Heart right ventricle (tissue), 16 donors: Measurements from ENCODE around the gene BTBD2. TPM values are rescaled to one million over a fixed set of nuclear protein-coding genes. Genes with fewer than 3 reads are reported as not detected.
A peak's percentile ranks its signal among the peaks of the same experiment; 100 is the strongest.

ENCODE experiments used
- ATAC-seq, 8 donors: fragments of 200-7000 bp; cut with Tn5 transposase; one replicate each; pipeline ENCODE4 v1.9.1; 2020; ENCODE audit warnings: mild to moderate bottlenecking in 8 of 8, moderate library complexity in 8 of 8, moderate number of reproducible peaks in 1 of 8
- DNase-seq, 2 donors: peaks; one replicate each; pipeline ENCODE4 v3.0.0-alpha.2; 2020
- H3K27ac ChIP-seq, 10 donors: fragments of 200-600 bp; sonication (generic) in 2 of 10; one replicate each; pipeline versions ENCODE4 v1.5.0 to v1.8.0; 2020 to 2022; ENCODE audit warnings: mild to moderate bottlenecking in 3 of 10
- H3K27me3 ChIP-seq, 7 donors: fragments of 200-600 bp; one replicate each; pipeline ENCODE4 v1.8.0; 2021 to 2022; ENCODE audit warnings: mild to moderate bottlenecking in 2 of 7
- H3K36me3 ChIP-seq, 9 donors: fragments of 200-600 bp; sonication (generic) in 1 of 9; one replicate each; pipeline versions ENCODE4 v1.5.0 to v1.8.0; 2020 to 2022; ENCODE audit warnings: mild to moderate bottlenecking in 2 of 9
- H3K4me1 ChIP-seq, 9 donors: fragments of 200-600 bp; sonication (generic) in 1 of 9; one replicate each; pipeline versions ENCODE4 v1.5.0 to v1.8.0; 2020 to 2022; ENCODE audit warnings: mild to moderate bottlenecking in 4 of 9
- H3K4me3 ChIP-seq, 10 donors: fragments of 200-600 bp; sonication (generic) in 2 of 10; one replicate each; pipeline versions ENCODE4 v1.5.0 to v1.8.0; 2020 to 2022; ENCODE audit warnings: mild to moderate bottlenecking in 7 of 10, moderate library complexity in 2 of 10
- H3K9me3 ChIP-seq, 11 donors: fragments of 200-600 bp in 10 of 11; sonication (generic) in 2 of 11; one replicate each; pipeline versions ENCODE4 v1.5.0 to v1.8.0; 2013 to 2022; ENCODE audit warnings: mild to moderate bottlenecking in 2 of 11, control low read depth in 1 of 11, moderate library complexity in 1 of 11
- WGBS, 2 donors: extraction: QIAGEN DNeasy Blood & Tissue Kit; methylation state at CpG; one replicate each; pipeline ENCODE4 v1.1.7; 2013; ENCODE audit warnings: inconsistent platforms in 1 of 2; 5-methylcytosine and 5-hydroxymethylcytosine counted together
- intact Hi-C, 10 donors: fragments of 100-400 bp; cut with DNase I; formaldehyde crosslinking; loops; one replicate each; pipeline versions ENCODE4 v1.11.1 to v1.14.2; 2022
- polyA plus RNA-seq, 2 donors: library from polyadenylated mRNA; stranded (reverse); fragments of 200-250 nt; gene quantifications; one replicate each; pipeline ENCODE4 v1.2.3, GENCODE V29; 2013
- total RNA-seq, 10 donors: library from RNA; stranded (reverse); fragmentation: NEBNext Ultra II Directional in 3 of 10; extraction: Animal tissue kit (Norgen Biotek cat#: 25700) in 3 of 10; gene quantifications; one replicate each; pipeline versions ENCODE4 v1.2.1 to v1.2.4, GENCODE V29; 2021 to 2023
- TF ChIP-seq, protein P1 (sequence below), 9 donors: fragments of 200-600 bp; sonication (generic) in 2 of 9; IDR thresholded peaks; one replicate each; pipeline versions ENCODE4 v1.5.0 to v1.8.0; 2021 to 2022; ENCODE audit warnings: antibody characterized with exemption in 9 of 9, mild to moderate bottlenecking in 5 of 9, moderate library complexity in 1 of 9
- donor health status: Arrhythmogenic right ventricular cardiomyopathy.
- donor health status: ischemic (EF 13 %, LVEDD 7.1; RV severe dilation, severe dysfunction).
- donor health status: healthy with polysubstance abuse.
- donor health status: DM: no; HTN: yes; CAD: no.
- donor health status: DM: no; HTN: no; CAD: no.
- donor health status: ischemic (EF 25% LVEDD 6.9; RV normal size, moderate dysfunction).
- donor health status: ischemic (EF 25% LVEDD 5.7; RV mildly dilated, moderate dysfunction).
- donor health status: healthy.
- donor health status: DM: yes; HTN: yes; CAD: no.
- donor health status: Ischemic cardiomyopathy.
- donor health status: ischemic (EF 35%, LVEDD 5.7; RV mildly dilated, moderate dysfunction).
- donor health status: nonischemic (EF 11% LVEDD 7.7; RV severe dilation, severe dysfunction).
- donor health status: DM: yes; HTN: yes; CAD: no.
- donor health status: PGD.
- donor health status: ischemic (EF 29% LVEDD 5.4; RV normal size, mild dysfunction).
- donor health status: nonischemic (EF 23%, LVEDD 6.1; RV moderate dilation, normal function).

BTBD2 gene
- total and polyA plus RNA-seq, 12 donors, result 42.8 to 70.4 (median 55.8) TPM

DNA sequence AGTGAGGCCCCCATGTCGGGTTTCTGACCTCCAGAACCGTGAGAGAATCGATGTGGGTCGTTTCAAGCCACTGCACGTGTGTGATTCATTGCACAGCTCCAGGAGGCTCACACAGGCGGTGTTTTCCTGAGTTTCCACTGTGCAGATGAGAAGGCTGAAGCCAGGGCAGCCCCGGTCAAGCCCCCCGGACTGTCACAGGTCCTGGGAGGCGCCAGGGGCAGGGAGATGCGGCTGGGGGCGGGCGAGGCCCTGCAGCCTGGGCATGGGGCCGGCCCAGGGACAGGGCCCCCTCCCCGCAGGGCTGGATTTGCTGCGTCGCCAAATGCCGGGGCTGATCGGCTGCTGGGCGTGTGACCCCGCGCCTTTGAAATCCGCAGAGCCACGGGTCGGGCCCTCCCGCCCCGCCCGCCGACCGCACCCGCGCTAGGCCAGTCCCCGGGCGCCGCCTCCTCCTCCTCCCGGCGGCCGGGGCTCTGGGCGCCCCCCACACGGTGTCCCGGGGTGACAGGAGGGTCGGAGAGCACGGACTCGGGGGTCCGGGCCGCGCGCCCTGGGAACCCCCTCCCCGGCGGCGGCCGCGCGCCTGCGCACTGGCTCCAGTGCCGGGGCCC lies 45.5 kb upstream of the BTBD2 start:
- intact Hi-C loops, result loop anchor here in 2 of 10 donors (10.0 kb wide), 2 partner anchors 136 to 196 kb away; partner anchors contain the start of gene KLF16 (in 1 of the 2)
- ATAC-seq, result peak; percentile 16 to 73 (median 54)
- TF ChIP-seq, protein P1, sequence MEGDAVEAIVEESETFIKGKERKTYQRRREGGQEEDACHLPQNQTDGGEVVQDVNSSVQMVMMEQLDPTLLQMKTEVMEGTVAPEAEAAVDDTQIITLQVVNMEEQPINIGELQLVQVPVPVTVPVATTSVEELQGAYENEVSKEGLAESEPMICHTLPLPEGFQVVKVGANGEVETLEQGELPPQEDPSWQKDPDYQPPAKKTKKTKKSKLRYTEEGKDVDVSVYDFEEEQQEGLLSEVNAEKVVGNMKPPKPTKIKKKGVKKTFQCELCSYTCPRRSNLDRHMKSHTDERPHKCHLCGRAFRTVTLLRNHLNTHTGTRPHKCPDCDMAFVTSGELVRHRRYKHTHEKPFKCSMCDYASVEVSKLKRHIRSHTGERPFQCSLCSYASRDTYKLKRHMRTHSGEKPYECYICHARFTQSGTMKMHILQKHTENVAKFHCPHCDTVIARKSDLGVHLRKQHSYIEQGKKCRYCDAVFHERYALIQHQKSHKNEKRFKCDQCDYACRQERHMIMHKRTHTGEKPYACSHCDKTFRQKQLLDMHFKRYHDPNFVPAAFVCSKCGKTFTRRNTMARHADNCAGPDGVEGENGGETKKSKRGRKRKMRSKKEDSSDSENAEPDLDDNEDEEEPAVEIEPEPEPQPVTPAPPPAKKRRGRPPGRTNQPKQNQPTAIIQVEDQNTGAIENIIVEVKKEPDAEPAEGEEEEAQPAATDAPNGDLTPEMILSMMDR (IDR thresholded peaks at IDR 0.05), result no peak

DNA sequence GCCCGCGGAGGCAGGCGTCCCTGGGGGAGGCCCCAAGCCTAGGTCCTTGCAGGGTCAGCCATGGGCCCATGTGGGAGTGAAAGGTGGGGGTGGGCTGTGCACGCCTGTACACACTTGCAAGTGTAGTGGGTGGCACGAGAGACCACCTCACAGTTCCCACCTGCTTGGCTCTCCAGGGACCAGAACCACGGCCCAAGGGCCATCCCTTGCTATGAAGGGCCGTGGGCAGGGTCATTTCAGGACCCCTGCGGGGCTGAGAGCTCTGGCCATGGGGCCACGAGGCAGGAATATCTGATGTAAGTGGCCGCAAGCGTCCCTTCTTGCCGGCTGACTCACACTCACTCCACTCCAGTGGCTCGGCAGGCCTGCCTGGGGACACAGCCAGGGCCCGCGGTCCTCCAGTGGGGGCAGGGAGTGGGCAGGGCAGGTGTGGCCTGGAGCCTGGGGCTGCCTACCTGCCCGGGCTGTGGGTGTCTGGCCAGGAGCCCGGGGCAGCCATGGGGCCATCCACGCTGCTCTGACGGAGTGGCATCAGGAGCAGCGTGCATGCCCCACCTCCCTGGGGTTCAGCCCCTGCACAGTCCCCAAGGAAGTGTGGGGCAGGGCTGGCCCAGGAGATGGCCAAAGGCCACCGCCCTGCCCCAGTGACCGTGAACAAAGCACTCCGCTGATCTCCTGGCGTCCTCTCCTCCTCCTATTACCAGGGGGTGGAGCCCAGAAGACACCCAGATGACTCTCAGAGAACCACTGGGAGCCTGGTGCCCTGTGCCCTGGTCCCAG lies 44.1 kb upstream of the BTBD2 start:
- TF ChIP-seq, protein P1 (IDR thresholded peaks at IDR 0.05), result no peak
- ATAC-seq, result peak in 5 of 8 donors; percentile 17 to 54 (median 31)
- Histone ChIP-seq H3K27ac (peak overlapping the region; percentile 97 to 100 (median 100)), H3K4me3 (peak overlapping the region in 7 of 10 donors; percentile 9 to 92 (median 68)), H3K4me1 (peaks cover 35 to 87% (median 65%) of the 10 kb centered on the region in 9 donors), H3K9me3 (no peaks in the 10 kb centered on the region), H3K36me3 (no peaks in the 10 kb centered on the region), H3K27me3 (no peaks in the 10 kb centered on the region)
- intact Hi-C loops, result loop anchor here in 2 of 10 donors (10.0 kb wide), 2 partner anchors 135 to 195 kb away; partner anchors contain the start of gene KLF16 (in 1 of the 2)
- DNase-seq, result peak in 1 of 2 donors; percentile 67
- 39 to 43% methylated on average over 22 to 24 of the region's 24 CpGs for WGBS, 2 donors

More for the DNA sequence above, 45.5 kb upstream of the BTBD2 start:
- Histone ChIP-seq H3K36me3 (no peaks in the 10 kb centered on the region), H3K27me3 (no peaks in the 10 kb centered on the region), H3K4me3 (peak overlapping the region; percentile 22 to 92 (median 64)), H3K4me1 (peaks cover 27 to 82% (median 58%) of the 10 kb centered on the region in 9 donors), H3K9me3 (no peaks in the 10 kb centered on the region), H3K27ac (peak overlapping the region; percentile 97 to 100 (median 100))
- peak; percentile 72 to 83 for DNase-seq
- WGBS, 2 donors, result 0 to 1% methylated on average over 43 to 55 of the region's 55 CpGs

DNA sequence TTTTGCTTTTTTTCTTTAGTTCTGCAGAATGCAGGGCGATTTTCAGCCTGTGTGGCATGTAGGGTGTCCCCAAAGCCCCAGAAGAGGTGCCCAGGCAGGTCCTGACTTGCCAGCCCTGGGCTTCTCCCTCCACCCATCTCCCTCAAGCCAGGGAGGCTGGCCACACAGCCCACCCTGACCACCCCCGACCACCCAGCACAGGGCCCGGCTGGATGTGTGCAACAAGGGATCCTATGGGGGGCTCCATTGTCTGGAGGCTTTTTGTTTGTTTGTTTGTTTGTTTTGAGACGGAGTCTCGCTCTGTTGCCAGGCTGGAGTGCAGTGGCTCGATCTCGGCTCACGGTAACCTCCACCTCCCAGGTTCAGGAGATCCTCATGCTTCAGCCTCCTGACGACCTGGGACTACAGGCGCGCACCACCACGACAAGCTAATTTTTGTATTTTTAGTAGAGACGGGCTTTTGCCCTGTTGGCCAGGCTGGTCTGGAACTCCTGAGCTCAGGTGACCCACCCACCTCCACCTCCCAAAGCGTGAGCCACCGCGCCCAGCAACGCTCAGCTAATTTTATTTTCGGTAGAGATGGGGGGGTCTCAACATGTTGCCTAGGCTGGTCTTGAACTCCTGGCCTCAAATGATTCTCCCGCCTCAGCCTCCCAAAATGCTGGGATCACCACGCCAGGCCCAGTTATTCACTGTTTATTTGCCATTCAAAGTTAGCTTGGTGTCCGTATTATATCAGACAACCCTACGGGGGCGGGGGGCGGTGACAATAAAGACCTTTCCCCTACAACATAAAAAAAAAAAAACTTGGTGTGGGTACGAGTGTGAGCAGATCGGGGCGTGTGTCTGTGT lies 43.3 kb upstream of the BTBD2 start:
- Histone ChIP-seq H3K36me3 (no peaks in the 10 kb centered on the region), H3K4me3 (no peak overlapping the region), H3K9me3 (no peaks in the 10 kb centered on the region), H3K27ac (peak overlapping the region; percentile 97 to 100 (median 100)), H3K4me1 (peaks cover 34 to 87% (median 68%) of the 10 kb centered on the region in 9 donors), H3K27me3 (no peaks in the 10 kb centered on the region)
- 91 to 93% methylated on average over 27 of the region's 27 CpGs for WGBS, 2 donors
- TF ChIP-seq, protein P1 (IDR thresholded peaks at IDR 0.05), result no peak
- DNase-seq (no peak), ATAC-seq (no peak)
- intact Hi-C loops, result no loop called here
